Panc1 (cell line): ENCODE data around the gene PLPP1. TPM values are rescaled to one million over a fixed set of nuclear protein-coding genes. Genes with fewer than 3 reads are reported as not detected.

ENCODE experiments used
- ATAC-seq: fragments of 200-7000 bp; cut with Tn5 transposase; 2 replicates; pipeline ENCODE4 v1.9.1; 2020; ENCODE audit warnings: mild to moderate bottlenecking, moderate library complexity
- BruUV-seq: library from RNA; stranded (reverse); fragments of 400-500 nt; replicated peaks from 2 replicates; lab custom pipeline; 2021; lab: Mats Ljungman, UMichigan
- CTCF ChIA-PET: fragments of 300-600 bp; sonication (Branson Sonifier 250); formaldehyde crosslinking; loops from one replicate; lab custom pipeline; 2022; ENCODE audit warnings: antibody characterized with exemption; lab: Charles Lee
- POLR2A ChIA-PET: fragments of 300-600 bp; sonication (Branson Sonifier 250); formaldehyde crosslinking; loops from one replicate; lab custom pipeline; 2022; ENCODE audit warnings: antibody characterized with exemption; lab: Charles Lee
- DNase-seq: peaks from one replicate; pipeline ENCODE4 v3.0.0-alpha.2; 2010; ENCODE audit warnings: low read depth, low spot score
- H3K27ac ChIP-seq: 2 replicates; pipeline ENCODE4 v1.5.1; 2011; ENCODE audit warnings: mild to moderate bottlenecking, low read length, inconsistent platforms
- H3K27me3 ChIP-seq: fragments of 200-500 bp; sonication (Bioruptor generic); 2 replicates; pipeline ENCODE4 v1.6.0; 2014; ENCODE audit warnings: low read length, inconsistent platforms; ENCODE audit not compliant: control insufficient read depth, insufficient read depth
- H3K36me3 ChIP-seq: fragments of 200-500 bp; sonication (Bioruptor generic); 2 replicates; pipeline ENCODE4 v1.5.1; 2014; ENCODE audit warnings: inconsistent platforms, mild to moderate bottlenecking, low read length, moderate library complexity; ENCODE audit not compliant: control insufficient read depth, insufficient read depth
- H3K4me1 ChIP-seq: 2 replicates; pipeline ENCODE4 v1.5.1; 2011; ENCODE audit warnings: inconsistent platforms, mild to moderate bottlenecking, low read length, moderate library complexity; ENCODE audit not compliant: control insufficient read depth, insufficient read depth
- H3K4me3 ChIP-seq, 2 experiments: 2 replicates each; pipeline ENCODE4 v1.5.1; 2011 to 2012; ENCODE audit warnings: low read depth in 2 of 2, low read length in 2 of 2, mild to moderate bottlenecking in 2 of 2, inconsistent platforms in 1 of 2, moderate library complexity in 1 of 2
- H3K9me3 ChIP-seq: fragments of 200-500 bp; sonication (Bioruptor generic); 2 replicates; pipeline ENCODE4 v1.5.1; 2014; ENCODE audit warnings: low read depth, mild to moderate bottlenecking, inconsistent platforms, low read length, moderate library complexity; ENCODE audit not compliant: control insufficient read depth, insufficient read depth
- POLR2AphosphoS5 ChIP-seq: IDR thresholded peaks from 2 replicates; pipeline ENCODE4 v1.6.1; 2012; ENCODE audit warnings: mild to moderate bottlenecking, low read depth, low read length, moderate library complexity
- REST ChIP-seq, 2 experiments: IDR thresholded peaks; 2 replicates each; pipeline ENCODE4 v1.6.1; 2011 to 2012; ENCODE audit warnings: low read depth in 2 of 2, control low read depth in 1 of 2, low read length in 1 of 2, mild to moderate bottlenecking in 1 of 2, moderate library complexity in 1 of 2; ENCODE audit not compliant: insufficient read depth in 1 of 2
- SIN3A ChIP-seq: IDR thresholded peaks from 2 replicates; pipeline ENCODE4 v1.6.1; 2012; ENCODE audit warnings: low read depth, mild to moderate bottlenecking, low read length, moderate library complexity, borderline replicate concordance; ENCODE audit not compliant: insufficient read depth
- TCF7L2 ChIP-seq: IDR thresholded peaks from 2 replicates; pipeline ENCODE4 v1.6.1; 2011; ENCODE audit warnings: mild to moderate bottlenecking, low read depth, low read length, inconsistent platforms
- in situ Hi-C: cut with HindIII; loops from 2 replicates; pipeline ENCODE4 v1.10.0; 2016; ENCODE audit warnings: low sequenced_read_pairs, low pct_unique_long_range_greater_than_20kb
- intact Hi-C: fragments of 100-400 bp; cut with micrococcal nuclease; formaldehyde crosslinking; loops from one replicate; pipeline ENCODE4 v1.10.0; 2022; ENCODE audit not compliant: unreplicated experiment
- total RNA-seq: library from RNA; stranded (reverse); gene quantifications from one replicate; pipeline ENCODE4 v1.2.1, GENCODE V29; 2021; ENCODE audit not compliant: unreplicated experiment
- TF ChIP-seq, protein P1 (sequence below): fragments of 450-650 bp; IDR thresholded peaks from 2 replicates; pipeline ENCODE4 v1.5.1; 2017; ENCODE audit warnings: mild to moderate bottlenecking

Gene PLPP1
- total RNA-seq, 1 experiment from 2014 or later = 35.7 TPM

DNA sequence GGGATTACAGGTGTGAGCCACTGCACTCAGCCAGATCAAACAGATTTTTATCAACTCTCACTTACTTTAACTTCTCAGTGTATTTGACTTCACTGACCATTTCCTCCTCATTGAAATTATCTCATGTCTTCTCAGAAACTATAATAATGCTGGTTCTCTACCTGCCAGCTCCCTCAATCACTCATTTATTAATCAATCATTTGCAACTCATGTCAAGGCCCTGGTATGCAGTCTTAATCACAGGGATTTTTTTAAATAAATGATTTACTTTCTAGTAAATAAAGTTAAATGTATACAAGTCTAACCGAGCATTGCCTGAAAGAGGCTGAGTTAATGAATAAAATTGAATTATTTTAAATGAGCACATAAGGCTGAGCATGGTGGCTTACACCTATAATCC is 63.3 kb downstream of the PLPP1 start:
- H3K4me3 ChIP-seq = no peak overlapping the region
- ChIA-PET POLR2A (no interaction called here), CTCF (no interaction called here)
- no peaks in the 10 kb centered on the region for H3K9me3 ChIP-seq
- peaks cover 9% of the 10 kb centered on the region; the same call in 1 of the 2 replicates for H3K4me1 ChIP-seq
- intact Hi-C loops = no loop called here
- H3K36me3 ChIP-seq = no peaks in the 10 kb centered on the region
- TF ChIP-seq TCF7L2 (no peak), POLR2AphosphoS5 (no peak), REST (IDR thresholded peaks at IDR 0.05; ENCODE audit: insufficient read depth in 1 of 2, low read depth in 2 of 2, low read length in 1 of 2) (no peak), SIN3A (no peak)
- TF ChIP-seq, protein P1, sequence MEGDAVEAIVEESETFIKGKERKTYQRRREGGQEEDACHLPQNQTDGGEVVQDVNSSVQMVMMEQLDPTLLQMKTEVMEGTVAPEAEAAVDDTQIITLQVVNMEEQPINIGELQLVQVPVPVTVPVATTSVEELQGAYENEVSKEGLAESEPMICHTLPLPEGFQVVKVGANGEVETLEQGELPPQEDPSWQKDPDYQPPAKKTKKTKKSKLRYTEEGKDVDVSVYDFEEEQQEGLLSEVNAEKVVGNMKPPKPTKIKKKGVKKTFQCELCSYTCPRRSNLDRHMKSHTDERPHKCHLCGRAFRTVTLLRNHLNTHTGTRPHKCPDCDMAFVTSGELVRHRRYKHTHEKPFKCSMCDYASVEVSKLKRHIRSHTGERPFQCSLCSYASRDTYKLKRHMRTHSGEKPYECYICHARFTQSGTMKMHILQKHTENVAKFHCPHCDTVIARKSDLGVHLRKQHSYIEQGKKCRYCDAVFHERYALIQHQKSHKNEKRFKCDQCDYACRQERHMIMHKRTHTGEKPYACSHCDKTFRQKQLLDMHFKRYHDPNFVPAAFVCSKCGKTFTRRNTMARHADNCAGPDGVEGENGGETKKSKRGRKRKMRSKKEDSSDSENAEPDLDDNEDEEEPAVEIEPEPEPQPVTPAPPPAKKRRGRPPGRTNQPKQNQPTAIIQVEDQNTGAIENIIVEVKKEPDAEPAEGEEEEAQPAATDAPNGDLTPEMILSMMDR = no peak
- H3K27me3 ChIP-seq = no peaks in the 10 kb centered on the region
- in situ Hi-C loops = no loop called here
- BruUV-seq = no TSS peak
- ATAC-seq = no peak
- DNase-seq = no peak
- no peak overlapping the region for H3K27ac ChIP-seq

GRCh38 chr5:55470282-55470681 is 64.5 kb downstream of the PLPP1 start:
- no peaks in the 10 kb centered on the region for H3K27me3 ChIP-seq
- ChIA-PET CTCF (no interaction called here), POLR2A (no interaction called here)
- peak overlapping the region; percentile 17; the same call in 1 of the 2 replicates for H3K27ac ChIP-seq
- in situ Hi-C loops = no loop called here
- no peak for DNase-seq
- no peak for ATAC-seq
- no peak overlapping the region for H3K4me3 ChIP-seq
- TF ChIP-seq TCF7L2 = no peak
- TF ChIP-seq REST (IDR thresholded peaks at IDR 0.05; ENCODE audit: insufficient read depth in 1 of 2, low read depth in 2 of 2, low read length in 1 of 2) = no peak
- TF ChIP-seq SIN3A = no peak
- TF ChIP-seq POLR2AphosphoS5 = no peak
- TF ChIP-seq, protein P1 = no peak
- no peaks in the 10 kb centered on the region for H3K9me3 ChIP-seq
- H3K4me1 ChIP-seq = peaks cover 9% of the 10 kb centered on the region; the same call in 1 of the 2 replicates
- intact Hi-C loops = no loop called here
- H3K36me3 ChIP-seq = no peaks in the 10 kb centered on the region
- BruUV-seq = no TSS peak
